NCI-H2171 (cell line): ENCODE data around the gene LHFPL4.
"Not testable (repeated sequence)": the region's sequence is repeated elsewhere in the genome, so short reads cannot be mapped to it uniquely, and the experiment has no call there.

Experiments used
- DNase-seq: peaks from one replicate; lab custom pipeline; 2025; lab: John Stamatoyannopoulos, UW

Gene LHFPL4

GRCh38 chr3:9553021-9553947 is at the start of gene LHFPL4:
LHFPL4 (minus strand) TSS chr3:9553822; CDS start chr3:9552679, 1,143 bp downstream.
- DNase-seq: peak; percentile 15

DNA sequence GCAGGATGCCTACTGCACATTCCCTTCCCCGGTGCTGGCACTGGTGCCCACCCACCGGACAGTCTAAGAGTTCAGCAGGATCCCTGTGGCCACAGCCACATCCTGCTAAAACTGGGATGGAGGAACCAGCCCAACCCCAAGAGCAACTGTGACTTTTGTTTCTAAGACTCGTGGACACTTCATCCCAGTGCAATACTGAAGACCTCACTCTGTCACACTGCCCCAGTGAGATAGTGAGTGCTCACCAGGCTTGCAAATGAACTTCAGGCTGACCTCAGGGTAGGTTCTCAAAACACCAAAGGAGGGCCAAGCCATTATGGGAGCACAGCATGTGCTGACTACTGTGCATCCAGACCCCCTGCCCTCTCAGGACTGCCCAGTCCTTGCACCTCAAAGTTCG is 49.0 kb upstream of the LHFPL4 start:
- DNase-seq: no peak

GRCh38 chr3:9601006-9601581 is 47.5 kb upstream of the LHFPL4 start:
- not testable (repeated sequence) for DNase-seq

DNA sequence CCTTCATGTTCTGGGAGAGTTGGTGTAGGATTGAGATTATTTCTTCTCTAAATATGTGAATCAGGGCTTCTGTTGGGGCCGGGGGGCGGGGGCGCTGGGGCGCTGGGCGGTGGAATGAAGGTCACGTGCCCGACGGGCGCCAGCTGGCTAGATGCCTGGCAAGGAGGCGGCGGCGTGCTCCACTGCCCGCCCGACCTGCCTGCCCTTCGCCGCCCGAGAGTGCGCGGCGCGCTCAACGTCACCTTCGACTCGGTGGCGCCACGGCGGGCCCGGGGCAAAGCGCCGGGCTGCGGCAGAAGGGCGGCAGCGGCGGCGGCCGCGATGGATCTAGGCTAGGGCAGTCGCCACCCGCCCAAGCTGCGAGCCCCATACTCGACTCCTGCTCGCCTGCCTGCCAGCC is 47.0 kb upstream of the LHFPL4 start:
- DNase-seq: peak; percentile 37

- no peak for DNase-seq
Measured at GRCh38 chr3:9598783-9599387, 45.3 kb upstream of the LHFPL4 start.

DNA sequence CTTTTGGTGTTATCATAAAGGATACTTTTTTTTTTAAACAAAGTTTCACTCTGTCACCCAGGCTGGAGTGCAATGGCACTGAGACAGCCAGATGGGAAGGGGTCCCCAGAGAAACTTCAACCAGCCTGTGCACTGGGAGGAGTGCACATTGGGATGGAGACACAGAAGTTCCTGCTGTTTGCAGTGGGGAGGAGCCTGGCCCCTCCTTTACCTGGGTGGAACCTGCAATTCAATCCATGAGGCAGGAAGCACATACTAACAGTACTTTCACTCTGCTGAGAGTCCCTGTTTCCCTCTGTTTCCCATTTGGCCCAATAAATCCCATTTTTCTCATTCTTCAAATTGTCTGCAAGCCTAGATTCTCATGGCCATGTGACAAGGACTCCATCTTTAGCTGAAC is 42.3 kb upstream of the LHFPL4 start:
- DNase-seq: no peak

DNA sequence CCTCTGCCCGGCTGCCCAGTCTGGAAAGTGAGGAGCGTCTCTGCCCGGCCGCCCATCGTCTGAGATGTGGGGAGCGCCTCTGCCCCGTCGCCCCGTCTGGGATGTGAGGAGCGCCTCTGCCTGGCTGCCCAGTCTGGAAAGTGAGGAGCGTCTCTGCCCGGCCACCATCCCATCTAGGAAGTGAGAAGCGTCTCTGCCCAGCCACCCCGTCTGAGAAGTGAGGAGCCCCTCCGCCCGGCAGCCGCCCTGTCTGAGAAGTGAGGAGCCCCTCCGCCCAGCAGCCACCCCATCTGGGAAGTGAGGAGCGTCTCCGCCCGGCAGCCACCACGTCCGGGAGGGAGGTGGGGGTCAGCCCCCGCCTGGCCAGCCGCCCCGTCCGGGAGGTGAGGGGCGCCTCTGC is 38.2 kb upstream of the LHFPL4 start:
- not testable (repeated sequence) for DNase-seq

- DNase-seq: no peak
Measured at GRCh38 chr3:9590282-9590791, 36.7 kb upstream of the LHFPL4 start.

GRCh38 chr3:9583792-9584191 is 30.2 kb upstream of the LHFPL4 start:
- DNase-seq: no peak

DNA sequence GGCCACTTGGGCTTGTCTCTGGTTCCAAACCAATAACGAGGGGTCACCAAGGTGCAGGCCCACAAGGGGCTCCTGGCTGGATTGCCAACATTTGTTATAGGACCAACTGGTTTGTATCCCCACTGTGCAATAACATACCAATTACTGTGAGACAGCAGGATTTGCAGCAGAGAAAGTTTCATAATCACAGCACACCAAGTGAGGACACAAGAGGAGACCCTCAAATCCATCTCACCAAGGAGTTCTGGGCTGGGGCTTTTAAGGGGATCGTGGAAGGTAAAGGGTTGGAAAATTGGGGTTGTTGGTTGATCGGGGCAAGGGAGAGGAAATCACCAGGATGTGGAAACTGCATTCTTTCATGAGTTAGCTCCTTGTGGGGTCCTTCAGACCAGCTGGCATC is 29.7 kb upstream of the LHFPL4 start:
- no peak for DNase-seq

DNA sequence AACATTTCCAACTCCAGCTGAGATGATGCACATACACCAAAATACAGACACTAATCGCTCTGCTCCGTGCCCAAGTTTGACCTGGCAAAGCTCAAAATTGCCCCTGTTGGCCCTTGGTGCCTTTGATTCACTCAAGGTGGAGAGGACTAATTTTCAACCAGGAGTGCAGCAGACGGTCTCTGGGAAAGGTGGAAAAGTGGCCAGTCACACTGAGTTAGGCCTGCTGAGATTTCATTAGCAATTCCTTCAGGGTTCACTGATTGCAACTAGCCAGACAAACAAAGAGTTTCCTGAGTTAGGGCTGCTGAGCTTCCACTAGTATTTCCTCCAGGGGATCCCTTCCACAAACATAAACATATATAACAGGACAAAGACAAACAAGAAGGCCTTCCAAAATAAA is 28.7 kb upstream of the LHFPL4 start:
- DNase-seq: no peak

- no peak for DNase-seq
Measured at GRCh38 chr3:9581742-9582141, 28.1 kb upstream of the LHFPL4 start.

DNA sequence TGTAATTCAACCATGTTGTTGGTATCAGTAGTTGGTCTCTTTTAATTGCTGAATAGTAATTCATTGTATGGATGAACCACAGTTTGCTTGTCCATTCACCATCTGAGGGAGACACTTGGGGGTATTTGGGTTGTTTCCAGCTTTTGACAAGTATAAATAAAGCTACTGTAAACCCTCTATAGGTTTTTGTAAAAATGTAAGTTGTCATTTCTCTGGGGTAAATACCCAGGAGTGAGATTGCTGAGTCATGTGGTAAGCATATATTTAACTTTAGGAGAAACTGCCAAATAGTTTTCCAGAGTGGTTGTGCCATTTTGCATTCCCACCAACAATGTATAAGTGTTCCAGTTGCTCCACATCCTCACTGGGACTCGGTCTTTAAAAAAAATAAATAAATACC is 15.4 kb upstream of the LHFPL4 start:
- no peak for DNase-seq

DNA sequence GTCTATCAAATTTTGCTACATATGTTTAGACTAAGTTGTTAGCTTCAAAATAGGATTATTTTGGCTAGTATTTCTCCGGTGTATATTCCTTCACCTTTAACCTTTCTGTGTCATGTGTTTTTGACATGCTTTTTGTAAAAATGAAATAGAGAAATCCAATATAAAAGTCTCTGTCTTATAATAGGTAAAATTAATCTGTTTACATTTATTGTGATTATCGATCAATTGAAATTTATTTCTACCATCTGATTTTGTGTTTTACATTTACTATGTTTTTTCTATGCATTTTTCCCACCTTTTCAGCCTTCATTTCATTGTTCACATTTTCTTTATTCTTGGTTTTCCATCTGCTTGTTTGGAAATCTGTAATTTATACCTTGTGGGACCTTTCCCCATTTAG is 11.7 kb upstream of the LHFPL4 start:
- no peak for DNase-seq

DNA sequence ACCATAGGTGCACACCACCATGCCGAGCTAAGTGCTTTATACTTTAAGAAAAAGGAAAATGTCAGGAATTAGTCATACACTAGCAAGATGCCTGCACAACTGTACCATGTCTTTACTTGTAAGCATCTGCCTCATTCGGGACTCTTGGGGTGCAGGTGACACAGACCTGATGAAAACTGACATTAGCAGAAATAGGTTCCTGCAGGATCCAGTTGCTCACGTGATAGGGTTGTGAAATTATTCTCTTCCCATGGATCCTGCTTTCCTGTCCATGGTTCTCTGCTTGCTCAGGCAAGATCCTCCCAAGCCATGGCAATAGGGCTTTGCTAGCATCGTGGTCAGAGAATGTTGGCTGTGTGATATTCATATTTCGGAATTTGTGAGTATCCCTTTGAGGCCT is 10.2 kb upstream of the LHFPL4 start:
- DNase-seq: no peak

DNA sequence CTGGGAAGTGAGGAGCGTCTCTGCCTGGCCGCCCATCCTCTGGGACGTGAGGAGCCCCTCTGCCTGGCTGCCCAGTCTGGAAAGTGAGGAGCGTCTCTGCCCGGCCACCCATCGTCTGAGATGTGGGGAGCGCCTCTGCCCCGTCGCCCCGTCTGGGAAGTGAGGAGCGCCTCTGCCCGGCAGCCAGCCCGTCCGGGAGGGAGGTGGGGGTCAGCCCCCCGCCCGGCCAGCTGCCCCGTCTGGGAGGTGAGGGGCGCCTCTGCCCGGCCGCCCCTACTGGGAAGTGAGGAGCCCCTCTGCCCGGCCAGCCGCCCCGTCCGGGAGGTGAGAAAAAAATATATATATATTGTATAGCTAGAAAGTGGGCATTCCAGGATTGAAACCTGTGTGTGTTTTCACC is 6.4 kb upstream of the LHFPL4 start:
- not testable (repeated sequence) for DNase-seq

- DNase-seq: no peak
Measured at GRCh38 chr3:9553948-9554513, 409 bp upstream of the LHFPL4 start.

DNA sequence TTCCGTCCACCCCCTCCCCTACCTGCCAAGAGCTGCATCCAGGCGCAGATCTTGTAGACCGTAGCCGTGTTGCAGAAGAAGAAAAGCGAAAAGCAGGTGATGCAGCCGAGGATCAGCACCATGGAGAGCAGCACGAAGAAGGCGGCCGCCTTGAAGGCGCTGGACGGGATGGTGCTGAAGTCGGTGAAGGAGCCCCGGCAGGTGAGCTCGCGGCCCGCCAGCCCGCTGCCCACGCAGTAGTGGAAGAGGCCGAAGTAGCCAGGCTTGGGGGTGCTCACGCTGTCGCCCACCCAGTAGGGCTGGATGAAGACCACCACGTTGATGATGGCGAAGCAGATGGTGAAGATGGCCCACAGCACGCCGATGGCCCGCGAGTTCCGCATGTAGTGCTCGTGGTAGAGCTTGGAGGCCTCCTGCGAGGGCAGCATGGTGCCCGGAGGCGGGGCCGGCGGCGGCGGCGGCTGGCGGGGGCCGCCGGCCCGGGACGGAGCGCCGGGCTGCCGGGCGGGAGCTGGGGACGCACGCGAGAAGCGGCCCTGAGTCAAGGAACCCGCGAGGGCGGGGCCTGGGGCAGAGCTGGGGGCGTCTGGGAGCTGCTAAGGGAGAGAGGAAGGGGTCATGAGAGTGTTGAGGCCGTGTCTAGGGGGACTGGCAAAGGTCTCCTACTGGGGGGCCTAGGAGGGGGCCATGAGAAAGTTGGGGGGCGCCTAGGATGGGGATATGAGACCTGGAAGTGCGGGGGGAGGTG is 1.2 kb downstream of the LHFPL4 start:
- DNase-seq: no peak

GRCh38 chr3:9550999-9551398 is 2.6 kb downstream of the LHFPL4 start:
- DNase-seq: no peak

DNA sequence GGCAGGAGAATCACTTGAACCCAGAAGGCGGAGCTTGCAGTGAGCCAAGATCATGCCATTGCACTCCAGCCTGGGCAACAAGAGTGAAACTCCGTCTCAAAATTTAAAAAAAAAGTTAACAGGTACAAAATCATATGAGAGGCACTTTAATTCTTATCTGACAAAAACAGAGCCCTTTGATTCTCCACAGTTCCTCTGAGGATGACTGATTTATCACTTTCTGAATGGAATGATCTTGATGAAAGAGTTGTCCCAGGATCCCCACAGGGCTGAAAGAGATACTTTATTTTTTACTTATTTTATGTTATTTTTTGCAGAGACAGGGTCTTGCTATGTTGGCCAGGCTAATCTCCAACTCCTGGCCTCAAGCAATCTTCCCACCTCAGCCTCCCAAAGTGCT is 4.0 kb downstream of the LHFPL4 start:
- DNase-seq: no peak

DNA sequence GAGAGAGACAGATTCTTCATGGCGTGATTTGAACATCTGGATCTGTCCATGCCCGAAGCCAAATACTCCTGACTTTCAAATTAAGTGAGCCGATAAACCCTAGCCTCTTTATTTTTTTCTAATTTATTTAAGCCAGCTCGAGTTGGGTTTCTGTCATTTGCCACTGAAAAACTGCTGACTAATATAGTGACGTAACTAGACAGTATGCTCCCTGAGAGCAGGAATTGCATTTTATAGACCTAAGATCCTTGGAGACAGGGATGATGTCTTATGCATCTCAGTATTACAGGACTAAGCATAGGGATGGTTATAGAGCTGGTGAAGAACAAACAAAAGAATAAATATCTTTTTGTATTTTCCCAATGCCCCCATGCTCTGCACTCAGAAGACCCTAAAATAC is 4.6 kb downstream of the LHFPL4 start:
- DNase-seq: no peak

- no peak for DNase-seq
Measured at GRCh38 chr3:9542182-9542581, 11.4 kb downstream of the LHFPL4 start.
